HL-60 (cell line): ENCODE measurements around the gene CPS1.

ENCODE experiments used
- DNase-seq, 2 experiments: peaks; one replicate each; pipeline ENCODE4 v3.0.0-alpha.2; 2010 to 2020; ENCODE audit warnings: low read depth in 1 of 2, low spot score in 1 of 2
- H3K27ac ChIP-seq: fragments of 250-450 bp; sonication (Bioruptor Pico); replicated peaks from 2 replicates; pipeline ENCODE4 v1.5.1; 2020; ENCODE audit warnings: mild to moderate bottlenecking, moderate library complexity
- H3K27me3 ChIP-seq: fragments of 250-450 bp; sonication (Bioruptor Pico); 2 replicates; pipeline ENCODE4 v1.5.1; 2021; ENCODE audit warnings: mild to moderate bottlenecking, moderate library complexity; ENCODE audit not compliant: insufficient read depth, poor library complexity, severe bottlenecking
- H3K4me3 ChIP-seq: replicated peaks from 2 replicates; pipeline ENCODE4 v1.5.1; 2011; ENCODE audit warnings: mild to moderate bottlenecking, control low read depth, low read length; ENCODE audit not compliant: insufficient read depth
- GABPA ChIP-seq: IDR thresholded peaks from 2 replicates; pipeline ENCODE4 v1.6.1; 2012; ENCODE audit warnings: low read depth
- POLR2AphosphoS5 ChIP-seq: IDR thresholded peaks from 2 replicates; pipeline ENCODE4 v1.6.1; 2012; ENCODE audit warnings: low read depth
- SPI1 ChIP-seq: IDR thresholded peaks from 2 replicates; pipeline ENCODE4 v1.6.1; 2012; ENCODE audit warnings: low read depth, mild to moderate bottlenecking, borderline replicate concordance
- TF ChIP-seq, protein P1 (sequence below): IDR thresholded peaks from one replicate; pipeline ENCODE4 v1.5.1; 2011; ENCODE audit warnings: low read length, control low read depth, inconsistent platforms; ENCODE audit not compliant: insufficient read depth
- TF ChIP-seq, protein P2 (sequence below): IDR thresholded peaks from 2 replicates; pipeline ENCODE4 v1.6.1; 2012; ENCODE audit warnings: low read depth; ENCODE audit not compliant: insufficient replicate concordance

Gene CPS1

DNA sequence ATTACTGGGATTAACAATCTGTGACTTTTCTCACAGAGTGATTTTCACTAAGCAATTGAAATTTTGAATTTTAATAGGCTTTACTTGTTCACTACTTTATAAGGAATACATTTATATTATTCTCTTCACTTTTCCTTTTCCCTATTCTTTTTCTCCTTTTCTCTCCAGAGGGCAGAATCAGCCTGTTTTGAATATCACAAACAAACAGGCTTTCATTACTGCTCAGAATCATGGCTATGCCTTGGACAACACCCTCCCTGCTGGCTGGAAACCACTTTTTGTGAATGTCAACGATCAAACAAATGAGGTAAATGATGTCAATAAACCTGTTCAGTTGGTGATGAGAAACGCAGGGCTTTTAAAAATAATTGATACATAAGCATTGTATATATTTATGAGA is 35.3 kb downstream of the CPS1 start:
- no peak for TF ChIP-seq POLR2AphosphoS5
- TF ChIP-seq, protein P1, sequence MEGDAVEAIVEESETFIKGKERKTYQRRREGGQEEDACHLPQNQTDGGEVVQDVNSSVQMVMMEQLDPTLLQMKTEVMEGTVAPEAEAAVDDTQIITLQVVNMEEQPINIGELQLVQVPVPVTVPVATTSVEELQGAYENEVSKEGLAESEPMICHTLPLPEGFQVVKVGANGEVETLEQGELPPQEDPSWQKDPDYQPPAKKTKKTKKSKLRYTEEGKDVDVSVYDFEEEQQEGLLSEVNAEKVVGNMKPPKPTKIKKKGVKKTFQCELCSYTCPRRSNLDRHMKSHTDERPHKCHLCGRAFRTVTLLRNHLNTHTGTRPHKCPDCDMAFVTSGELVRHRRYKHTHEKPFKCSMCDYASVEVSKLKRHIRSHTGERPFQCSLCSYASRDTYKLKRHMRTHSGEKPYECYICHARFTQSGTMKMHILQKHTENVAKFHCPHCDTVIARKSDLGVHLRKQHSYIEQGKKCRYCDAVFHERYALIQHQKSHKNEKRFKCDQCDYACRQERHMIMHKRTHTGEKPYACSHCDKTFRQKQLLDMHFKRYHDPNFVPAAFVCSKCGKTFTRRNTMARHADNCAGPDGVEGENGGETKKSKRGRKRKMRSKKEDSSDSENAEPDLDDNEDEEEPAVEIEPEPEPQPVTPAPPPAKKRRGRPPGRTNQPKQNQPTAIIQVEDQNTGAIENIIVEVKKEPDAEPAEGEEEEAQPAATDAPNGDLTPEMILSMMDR = no peak
- no peak for TF ChIP-seq GABPA
- no peak for TF ChIP-seq SPI1
- TF ChIP-seq, protein P2, sequence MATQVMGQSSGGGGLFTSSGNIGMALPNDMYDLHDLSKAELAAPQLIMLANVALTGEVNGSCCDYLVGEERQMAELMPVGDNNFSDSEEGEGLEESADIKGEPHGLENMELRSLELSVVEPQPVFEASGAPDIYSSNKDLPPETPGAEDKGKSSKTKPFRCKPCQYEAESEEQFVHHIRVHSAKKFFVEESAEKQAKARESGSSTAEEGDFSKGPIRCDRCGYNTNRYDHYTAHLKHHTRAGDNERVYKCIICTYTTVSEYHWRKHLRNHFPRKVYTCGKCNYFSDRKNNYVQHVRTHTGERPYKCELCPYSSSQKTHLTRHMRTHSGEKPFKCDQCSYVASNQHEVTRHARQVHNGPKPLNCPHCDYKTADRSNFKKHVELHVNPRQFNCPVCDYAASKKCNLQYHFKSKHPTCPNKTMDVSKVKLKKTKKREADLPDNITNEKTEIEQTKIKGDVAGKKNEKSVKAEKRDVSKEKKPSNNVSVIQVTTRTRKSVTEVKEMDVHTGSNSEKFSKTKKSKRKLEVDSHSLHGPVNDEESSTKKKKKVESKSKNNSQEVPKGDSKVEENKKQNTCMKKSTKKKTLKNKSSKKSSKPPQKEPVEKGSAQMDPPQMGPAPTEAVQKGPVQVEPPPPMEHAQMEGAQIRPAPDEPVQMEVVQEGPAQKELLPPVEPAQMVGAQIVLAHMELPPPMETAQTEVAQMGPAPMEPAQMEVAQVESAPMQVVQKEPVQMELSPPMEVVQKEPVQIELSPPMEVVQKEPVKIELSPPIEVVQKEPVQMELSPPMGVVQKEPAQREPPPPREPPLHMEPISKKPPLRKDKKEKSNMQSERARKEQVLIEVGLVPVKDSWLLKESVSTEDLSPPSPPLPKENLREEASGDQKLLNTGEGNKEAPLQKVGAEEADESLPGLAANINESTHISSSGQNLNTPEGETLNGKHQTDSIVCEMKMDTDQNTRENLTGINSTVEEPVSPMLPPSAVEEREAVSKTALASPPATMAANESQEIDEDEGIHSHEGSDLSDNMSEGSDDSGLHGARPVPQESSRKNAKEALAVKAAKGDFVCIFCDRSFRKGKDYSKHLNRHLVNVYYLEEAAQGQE = no peak
- Histone ChIP-seq H3K27ac (no peak overlapping the region), H3K4me3 (no peak overlapping the region), H3K27me3 (no peaks in the 10 kb centered on the region)
- DNase-seq = no peak

- TF ChIP-seq, protein P1 = no peak
- TF ChIP-seq, protein P2 = no peak
- TF ChIP-seq GABPA (no peak), POLR2AphosphoS5 (no peak), SPI1 (no peak)
Measured at GRCh38 chr2:210592726-210593125, 36.3 kb downstream of the CPS1 start.

DNA sequence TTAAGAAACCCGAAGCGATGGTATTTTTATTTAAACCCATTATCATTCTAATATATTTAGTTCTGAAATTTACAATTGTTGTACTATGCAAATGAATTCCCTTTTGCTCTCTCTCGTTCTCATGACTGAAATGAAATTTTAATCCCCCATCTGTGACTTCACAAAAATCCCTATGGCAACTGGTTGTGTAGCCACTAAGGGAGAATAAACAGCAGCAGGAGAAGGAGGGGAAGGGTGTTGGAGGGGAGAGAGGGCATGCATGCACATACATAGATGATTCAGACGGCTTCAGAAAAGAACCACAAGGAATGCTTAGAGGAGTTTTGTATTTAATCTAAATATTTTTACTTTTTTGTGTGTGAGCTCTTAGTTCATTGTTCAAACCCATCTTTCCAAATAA is 36.8 kb downstream of the CPS1 start:
- no peak overlapping the region for H3K4me3 ChIP-seq
- DNase-seq = no peak
- H3K27me3 ChIP-seq = no peaks in the 10 kb centered on the region
- no peak overlapping the region for H3K27ac ChIP-seq
- TF ChIP-seq, protein P2 = no peak
- no peak for TF ChIP-seq GABPA
- TF ChIP-seq SPI1 = no peak
- TF ChIP-seq, protein P1 = no peak

More at GRCh38 chr2:210592726-210593125, 36.3 kb downstream of the CPS1 start:
- no peaks in the 10 kb centered on the region for H3K27me3 ChIP-seq
- H3K27ac ChIP-seq = no peak overlapping the region
- H3K4me3 ChIP-seq = no peak overlapping the region
- no peak for DNase-seq
